ENCODE data around the gene AARS2.
"Not testable (repeated sequence)": the region's sequence is repeated elsewhere in the genome, so short reads cannot be mapped to it uniquely, and the experiment has no call there.

AARS2 gene

DNA sequence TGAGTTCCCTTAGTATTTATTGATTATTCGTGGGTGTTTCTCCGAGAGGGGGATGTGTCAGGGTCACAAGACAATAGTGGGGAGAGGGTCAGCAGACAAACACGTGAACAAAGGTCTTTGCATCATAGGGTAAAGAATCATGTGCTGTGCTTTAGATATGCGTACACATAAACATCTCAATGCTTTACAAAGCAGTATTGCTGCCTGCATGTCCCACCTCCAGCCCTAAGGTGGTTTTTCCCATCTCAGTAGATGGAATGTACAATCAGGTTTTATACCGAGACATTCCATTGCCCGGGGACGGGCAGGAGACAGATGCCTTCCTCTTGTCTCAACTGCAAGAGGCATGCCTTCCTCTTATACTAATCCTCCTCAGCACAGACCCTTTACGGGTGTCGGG is 15.1 kb upstream of the AARS2 start:
- not testable (repeated sequence) for DNase-seq

- no peak for DNase-seq
Observed at GRCh38 chr6:44327760-44328159, 14.6 kb upstream of the AARS2 start.

- no peak for DNase-seq
Observed at GRCh38 chr6:44327096-44327495, 13.9 kb upstream of the AARS2 start.

- DNase-seq: no peak
Observed at GRCh38 chr6:44321210-44321609, 8.1 kb upstream of the AARS2 start.

DNA sequence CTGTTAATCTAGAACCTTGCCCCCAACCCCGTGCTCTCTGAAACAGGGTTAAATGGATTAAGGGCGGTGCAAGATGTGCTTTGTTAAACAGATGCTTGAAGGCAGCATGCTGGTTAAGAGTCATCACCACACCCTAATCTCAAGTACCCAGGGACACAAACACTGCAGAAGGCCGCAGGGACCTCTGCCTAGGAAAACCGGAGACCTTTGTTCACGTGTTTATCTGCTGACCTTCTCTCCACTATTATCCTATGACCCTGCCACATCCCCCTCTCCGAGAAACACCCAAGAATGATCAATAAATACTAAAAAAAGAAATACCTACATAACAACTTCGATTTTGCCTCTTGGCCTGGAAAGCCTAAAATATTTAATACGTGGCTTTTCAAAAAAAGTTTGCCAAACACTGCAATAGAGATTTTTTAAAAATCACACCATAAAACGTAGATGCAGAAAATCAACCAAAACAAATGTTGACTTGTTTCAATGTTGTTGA is 4.0 kb upstream of the AARS2 start:
- not testable (repeated sequence) for DNase-seq

DNA sequence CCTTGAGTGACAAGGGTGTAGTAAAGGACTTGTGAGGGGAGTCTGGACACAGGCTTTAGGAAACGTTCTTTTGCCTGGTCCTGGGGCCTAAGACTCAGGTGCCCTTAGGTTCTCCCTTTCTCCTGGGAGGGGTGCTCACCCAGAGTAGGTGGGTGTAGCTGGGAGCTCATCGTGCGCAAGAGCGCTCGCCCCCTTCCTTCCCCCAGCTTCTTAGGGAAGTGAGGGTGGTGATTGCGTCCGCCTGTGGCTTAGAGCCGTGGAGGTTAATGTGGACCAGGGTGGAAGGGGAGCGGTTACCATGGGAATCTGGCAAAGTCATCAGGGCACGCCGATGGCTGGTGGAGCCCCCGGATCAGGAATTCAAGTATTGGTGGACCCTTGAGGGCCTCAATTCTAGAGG is 3.3 kb upstream of the AARS2 start:
- DNase-seq: no peak

GRCh38 chr6:44315951-44316350 is 2.8 kb upstream of the AARS2 start:
- no peak for DNase-seq

DNA sequence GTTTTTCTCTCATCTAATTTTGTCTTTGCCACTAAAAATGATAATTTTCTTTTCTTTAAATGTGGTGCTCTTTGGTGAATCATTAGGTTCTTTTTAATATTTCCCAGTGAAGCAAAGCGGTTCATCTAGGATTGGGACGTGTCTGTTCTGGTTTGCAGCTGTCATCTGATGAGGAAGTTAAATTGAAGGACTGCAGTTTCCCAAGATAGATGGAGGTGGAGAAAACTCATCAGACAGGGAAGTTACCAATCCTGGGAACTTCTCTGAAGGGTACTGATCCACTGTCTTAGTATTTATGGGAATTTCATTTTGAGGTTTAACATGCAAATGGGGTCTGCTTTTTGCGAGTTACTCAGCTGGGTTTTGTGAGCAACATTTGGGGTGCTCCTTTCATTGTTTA is 2.4 kb upstream of the AARS2 start:
- no peak for DNase-seq

GRCh38 chr6:44314657-44315056 is 1.5 kb upstream of the AARS2 start:
- DNase-seq: not testable (repeated sequence)

GRCh38 chr6:44311767-44312166 is 1.4 kb downstream of the AARS2 start:
- no peak for DNase-seq

DNA sequence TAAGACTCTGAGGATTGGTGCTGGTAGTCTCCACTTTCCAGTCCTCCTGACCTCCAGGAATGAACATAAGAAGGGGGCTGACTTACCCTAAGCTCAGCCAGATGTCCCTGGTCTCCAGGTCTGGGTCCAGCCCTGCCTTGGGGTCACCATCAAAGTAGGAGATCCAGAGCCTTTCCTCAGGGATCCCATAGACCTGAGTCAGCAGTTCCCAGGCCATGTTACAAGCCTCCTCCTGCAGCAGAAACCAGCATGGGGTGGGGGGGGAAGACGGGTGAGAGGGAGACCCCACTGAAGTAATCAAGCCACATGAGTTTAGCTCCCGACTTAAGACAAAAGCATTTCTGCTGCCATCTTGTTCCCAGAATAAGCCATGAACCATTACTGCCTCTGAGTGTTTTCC is 1.8 kb downstream of the AARS2 start:
- DNase-seq: no peak

DNA sequence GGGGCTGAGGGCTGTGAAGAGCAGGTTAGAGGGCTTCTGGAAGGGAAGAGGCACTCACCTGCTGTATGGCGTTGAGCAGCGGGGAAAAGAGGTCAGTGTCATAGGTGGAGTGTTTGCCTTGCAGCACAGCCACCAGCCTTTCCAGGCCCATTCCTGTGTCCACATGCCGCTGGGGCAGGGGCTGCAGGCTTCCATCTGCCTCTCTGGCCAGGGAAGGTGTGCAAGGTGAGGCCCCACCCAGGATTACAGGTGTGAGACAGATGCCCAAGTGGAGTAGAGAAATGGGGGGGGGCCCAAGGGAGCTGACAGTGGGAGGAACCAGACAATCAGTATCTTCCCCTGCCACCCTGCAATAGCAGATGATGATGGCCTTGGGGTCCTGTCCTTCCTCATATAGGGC is 2.9 kb downstream of the AARS2 start:
- no peak for DNase-seq

DNA sequence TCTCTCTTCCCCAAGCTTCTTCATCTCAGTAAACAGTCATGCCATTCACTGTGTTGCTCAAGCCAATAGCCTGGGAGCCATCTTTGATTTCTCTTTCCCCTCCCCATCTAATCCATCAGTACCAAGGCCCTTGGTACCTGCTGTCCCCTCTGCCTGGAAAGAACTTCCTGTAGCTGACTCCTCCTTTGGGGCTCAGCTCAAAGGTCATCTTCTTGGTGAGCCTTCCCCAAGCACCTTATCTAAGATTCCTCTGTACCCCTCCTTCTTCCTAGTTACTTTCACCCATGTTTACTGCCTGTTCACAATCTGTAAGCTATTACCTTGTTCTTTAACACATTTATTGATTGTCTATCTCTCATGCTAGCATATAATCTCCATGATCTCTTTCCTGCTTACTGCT is 3.5 kb downstream of the AARS2 start:
- DNase-seq: no peak

DNA sequence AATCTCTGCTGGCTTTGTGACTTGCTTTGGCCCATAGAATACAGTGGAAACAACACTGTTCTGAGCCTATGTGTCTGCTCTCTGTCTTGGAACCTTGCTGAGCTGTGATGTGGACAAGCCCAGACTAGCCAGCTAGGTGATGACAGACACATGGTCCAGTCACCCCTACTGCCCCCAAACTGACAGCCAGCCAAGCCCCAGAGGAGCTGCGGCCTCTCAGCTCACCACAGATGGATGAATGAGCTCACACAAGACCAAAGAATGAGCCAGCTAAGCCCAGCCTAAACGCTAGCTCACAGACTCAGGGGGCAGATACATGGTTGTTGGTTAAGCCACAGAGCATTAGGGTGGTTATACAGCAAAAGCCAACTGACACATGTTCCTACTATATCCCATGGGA is 4.1 kb downstream of the AARS2 start:
- DNase-seq: no peak

DNA sequence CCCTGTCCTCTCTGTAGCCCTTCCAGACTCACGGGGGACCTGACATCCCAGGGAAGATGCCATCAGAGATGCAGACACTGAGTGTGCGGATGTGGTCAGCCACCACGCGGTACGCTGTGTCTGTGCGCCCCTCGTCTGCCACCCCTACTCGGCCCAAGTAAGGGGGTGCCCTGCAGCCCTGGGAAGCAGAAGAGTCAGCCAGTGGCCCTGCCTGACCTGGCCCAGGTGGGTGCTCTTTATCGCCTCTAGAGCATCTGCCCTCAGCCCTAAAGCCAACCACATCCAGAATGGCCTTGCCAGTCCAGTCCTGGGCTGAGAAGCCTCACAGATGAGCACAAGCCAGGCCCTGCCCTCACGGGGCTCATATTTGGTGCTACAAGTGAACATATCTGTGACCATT is 5.9 kb downstream of the AARS2 start:
- no peak for DNase-seq

DNA sequence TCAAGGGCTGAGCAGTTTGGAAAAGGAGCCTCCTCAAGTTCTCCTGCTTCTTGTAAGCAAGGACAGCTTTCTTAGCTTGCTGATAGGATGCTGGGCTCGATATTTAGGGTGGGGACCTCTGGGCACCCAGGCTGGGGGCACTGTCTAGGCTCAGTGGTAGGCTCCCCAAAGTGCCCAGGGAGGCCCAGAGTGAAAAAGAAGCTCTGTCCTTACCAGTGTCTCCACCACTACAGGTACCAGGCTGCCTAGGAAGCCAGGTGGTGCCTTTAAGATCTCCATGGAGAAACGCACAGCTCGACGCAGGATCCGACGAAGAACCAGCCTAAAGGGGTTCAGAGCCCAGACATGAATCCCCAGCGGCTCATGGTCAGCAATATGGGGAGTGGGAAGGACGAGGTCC is 6.4 kb downstream of the AARS2 start:
- DNase-seq: no peak

DNA sequence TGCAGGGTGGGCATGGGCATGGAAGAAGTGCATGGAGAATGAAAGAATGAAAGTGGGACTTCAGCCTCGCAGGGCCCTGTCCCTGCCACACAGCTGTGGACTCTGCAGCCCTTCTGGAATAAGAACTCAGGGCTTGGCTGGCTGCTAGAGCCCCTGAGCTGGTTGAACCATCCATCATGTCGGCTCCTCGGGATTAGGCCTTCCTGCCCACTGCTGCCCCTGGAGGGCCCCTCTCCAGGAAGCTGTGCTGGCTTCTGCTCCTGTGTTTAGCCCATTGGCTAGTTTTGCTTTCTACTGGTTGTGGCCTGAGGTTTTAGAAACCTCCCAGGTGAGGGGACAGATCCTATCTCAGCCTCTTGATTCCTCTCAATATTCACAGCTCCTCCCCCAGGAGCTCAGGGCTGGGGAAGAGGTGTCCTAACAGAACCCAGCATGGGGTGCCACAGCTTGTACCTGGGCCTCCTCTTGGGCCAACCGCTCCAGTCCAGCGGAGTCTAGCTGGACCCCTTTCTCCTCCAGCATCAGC is 7.9 kb downstream of the AARS2 start:
- no peak for DNase-seq

GRCh38 chr6:44304282-44305199 is 8.6 kb downstream of the AARS2 start:
- peak; percentile 40 for DNase-seq

- no peak for DNase-seq
Observed at GRCh38 chr6:44303842-44304241, 9.3 kb downstream of the AARS2 start.

GRCh38 chr6:44302856-44303255 is 10.3 kb downstream of the AARS2 start:
- no peak for DNase-seq

DNA sequence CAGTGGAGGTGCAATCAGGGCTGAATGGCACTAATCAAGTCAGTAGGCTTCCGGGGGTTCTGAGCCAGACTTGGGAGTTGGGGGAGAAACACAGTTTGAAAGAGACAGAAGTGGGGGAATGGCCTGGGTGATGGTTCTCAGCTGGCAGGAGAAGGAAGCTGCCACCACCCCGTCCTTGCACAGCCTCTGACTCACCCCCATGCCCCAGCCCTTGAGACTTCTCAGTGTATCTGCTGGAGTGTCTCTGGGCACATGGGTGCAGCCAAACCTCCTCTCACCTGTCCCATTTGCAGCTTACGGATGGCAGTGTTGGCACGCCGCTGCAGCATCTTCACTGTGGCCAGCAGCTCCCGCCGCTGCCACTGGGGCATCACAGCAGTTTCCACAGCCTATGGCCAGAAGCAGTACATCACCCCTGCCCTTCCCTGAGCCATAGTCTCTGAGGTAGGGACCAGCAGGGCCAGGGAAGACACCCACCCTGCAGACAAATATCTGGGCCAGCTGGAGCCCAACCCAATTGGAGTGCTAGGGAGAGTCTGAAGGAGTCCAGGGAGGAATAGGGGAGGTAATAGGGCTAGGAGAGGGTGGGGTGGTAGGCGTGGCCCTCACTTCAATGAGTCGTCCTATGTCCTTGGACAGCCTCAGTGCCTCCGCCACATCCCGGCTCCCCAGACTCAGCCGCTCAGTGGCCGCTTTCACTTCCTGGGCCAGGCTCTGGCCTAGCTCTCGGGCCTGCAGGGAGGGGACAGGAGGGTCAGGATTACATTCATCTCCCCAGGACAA is 11.2 kb downstream of the AARS2 start:
- no peak for DNase-seq

- no peak for DNase-seq
Observed at GRCh38 chr6:44301106-44301505, 12.0 kb downstream of the AARS2 start.

DNA sequence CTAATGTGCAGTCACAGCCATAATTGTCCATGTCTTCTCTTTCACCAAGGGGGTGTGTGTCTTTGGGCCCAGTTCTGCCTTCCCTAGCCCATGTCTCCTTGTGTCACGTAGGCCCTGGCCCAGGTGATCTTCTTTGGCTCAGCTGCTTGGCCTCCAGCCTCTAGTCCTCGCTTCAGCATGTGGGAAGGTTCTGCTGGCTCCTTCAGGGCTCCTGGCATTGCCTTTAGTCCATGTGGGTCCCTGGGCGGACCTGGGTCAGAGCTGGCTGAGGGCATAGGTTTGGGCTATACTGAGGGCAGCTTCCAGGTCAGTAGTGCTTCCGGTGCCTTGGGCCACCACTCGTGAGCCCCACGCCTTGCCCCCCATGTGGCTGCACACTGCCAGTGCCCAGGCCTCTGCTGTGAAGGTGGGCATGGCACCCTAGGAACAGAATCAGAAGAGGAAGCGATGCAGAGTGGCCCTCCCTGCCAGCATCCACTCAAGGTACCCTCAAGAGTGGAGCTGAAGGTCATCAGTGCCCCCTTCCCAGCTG is 12.8 kb downstream of the AARS2 start:
- DNase-seq: no peak

- DNase-seq: no peak
Observed at GRCh38 chr6:44298864-44299263, 14.3 kb downstream of the AARS2 start.

Data from activated CD4-positive, alpha-beta T cell treated with anti-CD3 and anti-CD28 coated beads, Interleukin-2, amount 50 U/mL, for 16 hours (primary cell).